ENCODE measurements around the gene LINC01488. TPM values are rescaled to one million over a fixed set of nuclear protein-coding genes. Genes with fewer than 3 reads are reported as not detected.

LINC01488 gene
- total and polyA plus RNA-seq, 9 of the 15 experiments (the other 6 are each of a cell fraction or from before 2014, with no cell fraction given): not detected

GRCh38 chr11:69442012-69442806 is 39.3 kb upstream of the LINC01488 start (continued):
- TF ChIP-seq REST (IDR thresholded peaks at IDR 0.05; ENCODE audit: borderline replicate concordance): peak; percentile 36; the same call in 1 of the 2 replicates
- TF ChIP-seq REST (CRISPR knock-in tag; IDR thresholded peaks at IDR 0.05; ENCODE audit: low read depth): no peak
- peak; percentile 86 for TF ChIP-seq BCOR (IDR thresholded peaks at IDR 0.05)
- TF ChIP-seq CHAMP1 (IDR thresholded peaks at IDR 0.05): no peak
- TF ChIP-seq, protein P1, sequence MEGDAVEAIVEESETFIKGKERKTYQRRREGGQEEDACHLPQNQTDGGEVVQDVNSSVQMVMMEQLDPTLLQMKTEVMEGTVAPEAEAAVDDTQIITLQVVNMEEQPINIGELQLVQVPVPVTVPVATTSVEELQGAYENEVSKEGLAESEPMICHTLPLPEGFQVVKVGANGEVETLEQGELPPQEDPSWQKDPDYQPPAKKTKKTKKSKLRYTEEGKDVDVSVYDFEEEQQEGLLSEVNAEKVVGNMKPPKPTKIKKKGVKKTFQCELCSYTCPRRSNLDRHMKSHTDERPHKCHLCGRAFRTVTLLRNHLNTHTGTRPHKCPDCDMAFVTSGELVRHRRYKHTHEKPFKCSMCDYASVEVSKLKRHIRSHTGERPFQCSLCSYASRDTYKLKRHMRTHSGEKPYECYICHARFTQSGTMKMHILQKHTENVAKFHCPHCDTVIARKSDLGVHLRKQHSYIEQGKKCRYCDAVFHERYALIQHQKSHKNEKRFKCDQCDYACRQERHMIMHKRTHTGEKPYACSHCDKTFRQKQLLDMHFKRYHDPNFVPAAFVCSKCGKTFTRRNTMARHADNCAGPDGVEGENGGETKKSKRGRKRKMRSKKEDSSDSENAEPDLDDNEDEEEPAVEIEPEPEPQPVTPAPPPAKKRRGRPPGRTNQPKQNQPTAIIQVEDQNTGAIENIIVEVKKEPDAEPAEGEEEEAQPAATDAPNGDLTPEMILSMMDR (IDR thresholded peaks at IDR 0.05 in 2 of 3, conservative IDR thresholded peaks at IDR 0.05 in 1 of 3; ENCODE audit: insufficient read depth in 2 of 3, low read depth in 1 of 3, low read length in 3 of 3): peak; percentile 8 to 27 (median 21); a peak in 3 of 6 replicates
- TF ChIP-seq ARNT (IDR thresholded peaks at IDR 0.05): 0 out of 4 replicates have a peak, but pooled peaks of 1 of the 2 experiments have one; percentile 20

All from K562 (cell line).